GM12878 (cell line): ENCODE results near the gene WDR89.

Source experiments
- EGR1 ChIP-seq, 2 experiments: IDR thresholded peaks; 1 replicate in 1 of 2; 2 replicates in 1 of 2; pipeline ENCODE4 v1.6.1; 2011 to 2012; ENCODE audit warnings: low read depth in 2 of 2, low read length in 2 of 2, borderline replicate concordance in 1 of 2, mild to moderate bottlenecking in 1 of 2, moderate library complexity in 1 of 2
- EP300 ChIP-seq, 2 experiments: fragments of 150-350 bp in 1 of 2; IDR thresholded peaks; 2 replicates each; pipeline ENCODE4 v1.6.1; 2011 to 2012; ENCODE audit warnings: low read depth in 2 of 2, low read length in 2 of 2, borderline replicate concordance in 1 of 2, improper control_type of control experiment in 1 of 2, inconsistent platforms in 1 of 2; ENCODE audit not compliant: control insufficient read depth in 1 of 2
- HDAC2 ChIP-seq: fragments of 200-600 bp; sonication (generic); IDR thresholded peaks from 2 replicates; pipeline ENCODE4 v1.6.1; 2017
- MEF2A ChIP-seq: IDR thresholded peaks from 2 replicates; pipeline ENCODE4 v1.6.1; 2011; ENCODE audit warnings: low read depth, mild to moderate bottlenecking, low read length, moderate library complexity; ENCODE audit not compliant: insufficient read depth
- POLR2A ChIP-seq: IDR thresholded peaks from 2 replicates; pipeline ENCODE4 v1.6.1; 2011; ENCODE audit warnings: low read depth, mild to moderate bottlenecking, low read length
- USF1 ChIP-seq: IDR thresholded peaks from 2 replicates; pipeline ENCODE4 v1.6.1; 2011; ENCODE audit warnings: borderline replicate concordance, low read depth, mild to moderate bottlenecking, moderate library complexity, mixed read lengths, low read length; ENCODE audit not compliant: insufficient read depth; ENCODE audit errors: extremely low read length
- USF2 ChIP-seq: IDR thresholded peaks from 2 replicates; pipeline ENCODE4 v1.6.1; 2011; ENCODE audit warnings: low read depth, low read length, improper control_type of control experiment, borderline replicate concordance

GRCh38 chr14:63654936-63655335 is 13.3 kb upstream of the WDR89 start:
- TF ChIP-seq USF2 = no peak
- no peak for TF ChIP-seq EGR1 (IDR thresholded peaks at IDR 0.05; ENCODE audit: borderline replicate concordance in 1 of 2, low read depth in 2 of 2, low read length in 2 of 2)
- no peak for TF ChIP-seq EP300 (IDR thresholded peaks at IDR 0.05; ENCODE audit: borderline replicate concordance in 1 of 2, control insufficient read depth in 1 of 2, low read depth in 2 of 2, low read length in 2 of 2)
- no peak for TF ChIP-seq MEF2A
- no peak for TF ChIP-seq POLR2A
- no peak for TF ChIP-seq HDAC2
- no peak for TF ChIP-seq USF1
